Cardiac muscle cell (in vitro differentiated cells and primary cell): ENCODE measurements around the gene P4HA1. TPM values are rescaled to one million over a fixed set of nuclear protein-coding genes. Genes with fewer than 3 reads are reported as not detected.

Experiments used
- DNase-seq, 2 donors: peaks; one replicate each; pipeline versions ENCODE4 v3.0.0 to v3.0.0-alpha.2; 2010 to 2017; ENCODE audit warnings: low read depth in 1 of 2, low spot score in 1 of 2
- H3K27ac ChIP-seq: fragments of 200-600 bp; sonication (generic); 2 replicates; pipeline ENCODE4 v1.5.1; 2016
- H3K27me3 ChIP-seq: fragments of 200-600 bp; sonication (generic); 2 replicates; pipeline ENCODE4 v1.6.0; 2016; ENCODE audit warnings: control low read depth
- H3K36me3 ChIP-seq: fragments of 200-600 bp; sonication (generic); 2 replicates; pipeline ENCODE4 v1.5.1; 2016; ENCODE audit warnings: control low read depth
- H3K4me1 ChIP-seq: fragments of 200-600 bp; sonication (generic); 2 replicates; pipeline ENCODE4 v1.8.1; 2017; ENCODE audit warnings: low read depth, mild to moderate bottlenecking, mixed run types
- H3K4me3 ChIP-seq: fragments of 200-600 bp; sonication (generic); 2 replicates; pipeline ENCODE4 v1.5.1; 2016; ENCODE audit warnings: mild to moderate bottlenecking
- H3K9me3 ChIP-seq: fragments of 200-600 bp; sonication (generic); 2 replicates; pipeline ENCODE4 v1.5.1; 2017; ENCODE audit warnings: low read depth, mild to moderate bottlenecking, control low read depth
- polyA plus RNA-seq: library from polyadenylated mRNA; unstranded; fragments of >200 nt; fragmentation: Nextera tagmentation; extraction: Ambion mirVana; gene quantifications from 2 replicates; pipeline ENCODE4 v1.2.1, GENCODE V29; 2016
- total RNA-seq: library from RNA; depleted of rRNA; stranded (reverse); fragments of >200 nt; gene quantifications from 2 replicates; pipeline ENCODE4 v1.2.3, GENCODE V29; 2016
- TF ChIP-seq, protein P1 (sequence below): IDR thresholded peaks from 2 replicates; pipeline ENCODE4 v1.5.1; 2012; ENCODE audit warnings: low read depth, mild to moderate bottlenecking, low read length

Gene P4HA1
- total and polyA plus RNA-seq, 2 experiments from 2014 or later: 92.0 to 172 TPM

DNA sequence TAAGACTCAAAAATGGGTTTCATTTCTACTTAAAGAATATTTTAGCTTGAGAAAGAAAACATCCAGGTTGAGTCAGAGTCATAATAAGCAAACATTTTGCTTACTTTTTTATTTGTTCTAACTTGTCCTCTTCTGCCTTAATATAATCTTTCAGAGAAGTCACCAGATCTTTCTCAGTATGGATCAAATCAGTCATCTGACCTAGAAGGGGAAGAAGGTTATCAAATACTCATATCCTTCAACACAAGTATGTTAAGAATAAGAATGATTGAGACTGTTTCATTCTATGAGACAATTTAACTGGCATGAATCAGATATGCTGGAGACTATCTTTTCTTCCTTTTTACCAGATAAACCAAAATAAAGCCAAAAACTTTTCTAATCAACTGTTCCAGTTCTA lies 23.0 kb downstream of the P4HA1 start:
- Histone ChIP-seq H3K4me1 (peaks cover 12% of the 10 kb centered on the region), H3K4me3 (no peak overlapping the region), H3K27me3 (no peaks in the 10 kb centered on the region), H3K27ac (peak overlapping the region; percentile 2), H3K36me3 (peaks cover 53% of the 10 kb centered on the region), H3K9me3 (no peaks in the 10 kb centered on the region)
- no peak for DNase-seq
- TF ChIP-seq, protein P1, sequence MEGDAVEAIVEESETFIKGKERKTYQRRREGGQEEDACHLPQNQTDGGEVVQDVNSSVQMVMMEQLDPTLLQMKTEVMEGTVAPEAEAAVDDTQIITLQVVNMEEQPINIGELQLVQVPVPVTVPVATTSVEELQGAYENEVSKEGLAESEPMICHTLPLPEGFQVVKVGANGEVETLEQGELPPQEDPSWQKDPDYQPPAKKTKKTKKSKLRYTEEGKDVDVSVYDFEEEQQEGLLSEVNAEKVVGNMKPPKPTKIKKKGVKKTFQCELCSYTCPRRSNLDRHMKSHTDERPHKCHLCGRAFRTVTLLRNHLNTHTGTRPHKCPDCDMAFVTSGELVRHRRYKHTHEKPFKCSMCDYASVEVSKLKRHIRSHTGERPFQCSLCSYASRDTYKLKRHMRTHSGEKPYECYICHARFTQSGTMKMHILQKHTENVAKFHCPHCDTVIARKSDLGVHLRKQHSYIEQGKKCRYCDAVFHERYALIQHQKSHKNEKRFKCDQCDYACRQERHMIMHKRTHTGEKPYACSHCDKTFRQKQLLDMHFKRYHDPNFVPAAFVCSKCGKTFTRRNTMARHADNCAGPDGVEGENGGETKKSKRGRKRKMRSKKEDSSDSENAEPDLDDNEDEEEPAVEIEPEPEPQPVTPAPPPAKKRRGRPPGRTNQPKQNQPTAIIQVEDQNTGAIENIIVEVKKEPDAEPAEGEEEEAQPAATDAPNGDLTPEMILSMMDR: no peak

GRCh38 chr10:73065441-73065840 lies 31.2 kb downstream of the P4HA1 start:
- TF ChIP-seq, protein P1: no peak
- no peak for DNase-seq
- no peaks in the 10 kb centered on the region for H3K9me3 ChIP-seq
- no peaks in the 10 kb centered on the region for H3K27me3 ChIP-seq
- H3K4me1 ChIP-seq: peaks cover 13% of the 10 kb centered on the region
- H3K4me3 ChIP-seq: no peak overlapping the region
- peaks cover 74% of the 10 kb centered on the region for H3K36me3 ChIP-seq
- no peak overlapping the region for H3K27ac ChIP-seq

GRCh38 chr10:73061743-73062142 lies 34.9 kb downstream of the P4HA1 start:
- TF ChIP-seq, protein P1: no peak
- Histone ChIP-seq H3K27me3 (no peaks in the 10 kb centered on the region), H3K9me3 (no peaks in the 10 kb centered on the region), H3K4me3 (no peak overlapping the region), H3K4me1 (peaks cover 15% of the 10 kb centered on the region), H3K27ac (peak overlapping the region; percentile 80), H3K36me3 (peaks cover 50% of the 10 kb centered on the region)
- DNase-seq: no peak

DNA sequence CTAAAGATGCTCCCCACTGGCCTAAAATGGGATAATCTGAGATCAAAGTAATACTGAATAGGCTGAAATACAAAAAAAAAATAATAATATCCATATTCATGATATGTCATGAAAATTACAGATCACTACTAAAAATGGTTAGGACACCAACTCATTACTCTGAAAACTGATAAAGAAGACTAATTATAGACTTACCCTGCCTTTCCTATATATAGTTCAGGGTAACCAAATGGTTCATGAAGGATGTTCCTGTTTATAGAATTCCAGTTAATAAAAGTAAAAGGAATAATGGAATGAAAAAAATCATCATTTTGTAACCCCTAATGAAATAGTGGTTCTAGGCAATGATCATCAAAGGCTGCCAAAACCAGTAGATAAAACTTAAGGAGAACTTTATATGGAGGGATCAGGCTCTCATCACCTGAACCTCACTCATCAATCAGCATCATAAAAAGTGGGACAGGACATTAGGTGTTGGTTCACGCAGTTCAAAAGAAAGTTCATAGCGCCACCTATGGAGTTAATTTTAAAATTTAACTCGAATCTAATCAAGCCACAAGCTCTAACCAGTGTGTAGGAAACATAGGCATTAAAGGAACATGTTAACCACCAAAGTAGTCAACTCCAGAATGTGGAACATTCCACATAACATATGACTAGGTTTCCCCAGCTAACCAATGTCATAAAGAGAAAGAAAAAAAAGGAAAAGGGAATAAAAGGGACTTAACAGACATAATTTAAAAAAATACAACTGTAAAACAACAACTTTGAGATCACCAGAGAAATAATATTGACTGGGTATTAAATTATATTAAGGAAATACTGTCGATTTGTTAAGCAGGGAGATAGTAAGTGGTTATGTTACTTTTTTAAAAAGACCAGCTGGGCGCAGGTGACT lies 35.7 kb downstream of the P4HA1 start:
- Histone ChIP-seq H3K4me1 (peaks cover 16% of the 10 kb centered on the region), H3K27me3 (no peaks in the 10 kb centered on the region), H3K4me3 (no peak overlapping the region), H3K27ac (peak overlapping the region; percentile 80), H3K9me3 (no peaks in the 10 kb centered on the region), H3K36me3 (peaks cover 48% of the 10 kb centered on the region)
- DNase-seq: peak; percentile 43 to 44
- TF ChIP-seq, protein P1: peak; percentile 46

DNA sequence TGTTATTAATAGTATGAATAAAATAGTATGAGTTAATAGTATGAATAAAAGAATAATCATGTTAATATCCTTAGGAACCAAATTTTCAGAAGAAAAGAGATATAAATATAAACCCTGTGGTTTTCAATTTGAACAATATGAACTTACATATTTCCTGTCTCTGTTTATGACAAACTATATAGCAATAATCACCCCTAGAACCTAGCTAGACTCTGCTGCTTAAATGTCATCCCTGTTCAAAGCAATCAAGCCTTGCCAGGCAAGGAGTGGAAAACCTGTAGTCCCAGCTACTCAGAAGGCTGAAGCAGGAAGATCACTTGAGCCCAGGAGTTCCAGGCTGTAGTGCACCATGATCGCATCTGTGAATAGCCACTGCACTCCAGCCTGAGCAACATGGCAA lies 36.5 kb downstream of the P4HA1 start:
- TF ChIP-seq, protein P1: no peak
- Histone ChIP-seq H3K27me3 (no peaks in the 10 kb centered on the region), H3K9me3 (no peaks in the 10 kb centered on the region), H3K27ac (peak overlapping the region; percentile 80), H3K4me1 (peaks cover 24% of the 10 kb centered on the region), H3K4me3 (no peak overlapping the region), H3K36me3 (peaks cover 48% of the 10 kb centered on the region)
- no peak for DNase-seq
